ENCODE results near the gene CREB3L1. TPM values are rescaled to one million over a fixed set of nuclear protein-coding genes. Genes with fewer than 3 reads are reported as not detected.

Gene CREB3L1
- total and polyA plus RNA-seq, 2 experiments from 2014 or later: 8.5 to 10.4 TPM

DNA sequence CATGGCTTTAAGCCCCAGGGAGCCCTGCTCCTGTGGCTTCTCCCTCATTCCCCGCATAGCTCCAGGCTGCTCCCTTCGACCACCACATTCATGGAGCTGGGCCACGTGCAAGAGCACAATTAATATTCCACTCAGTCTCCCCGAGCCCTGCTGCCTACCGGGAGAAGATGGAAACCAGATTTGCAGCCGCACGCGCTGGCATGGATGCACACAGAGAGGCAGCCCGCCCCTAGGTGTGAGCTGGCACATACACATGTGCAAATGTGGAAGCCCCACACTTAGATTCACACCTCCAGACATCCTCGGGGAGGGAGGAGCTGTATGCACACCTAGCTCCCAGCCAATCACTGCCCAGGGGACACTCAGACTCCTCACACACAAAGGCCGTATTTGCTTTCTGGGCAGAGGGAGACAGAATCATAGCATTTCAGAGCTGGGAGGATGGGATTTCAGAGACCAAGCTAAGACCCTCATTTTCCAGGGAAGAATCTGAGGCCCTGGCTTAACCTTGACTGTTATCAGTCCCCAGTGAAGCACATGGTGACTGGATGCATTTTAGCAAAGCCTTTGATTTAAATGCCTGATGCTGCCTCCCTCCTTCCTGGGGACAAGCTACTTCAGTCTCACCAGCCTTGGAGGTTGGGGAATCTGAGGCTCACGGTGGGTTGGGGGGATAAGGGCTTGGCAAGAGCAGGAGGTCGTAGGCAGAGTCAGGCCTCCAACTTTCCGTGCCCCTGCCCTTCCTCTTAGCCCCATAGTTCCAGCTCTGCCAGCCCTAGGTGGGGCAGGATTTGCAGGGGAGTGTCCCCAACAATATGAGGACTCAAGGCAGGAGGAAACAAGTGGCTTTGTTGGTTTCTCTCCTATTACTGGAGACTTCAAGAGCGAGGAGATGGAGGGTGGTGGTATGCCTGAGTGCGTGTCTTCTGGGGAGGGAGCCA, 5.3 kb upstream of the CREB3L1 start:
- H3K4me2 ChIP-seq: no peak overlapping the region
- H2AFZ ChIP-seq: peak overlapping the region; percentile 88
- DNase-seq (ENCODE audit: low spot score) (no peak), ATAC-seq (peak; percentile 57)
- Mint-ChIP-seq H3K27me3 (ENCODE audit: insufficient read depth, low read depth, poor library complexity) (peaks cover 6% of the 10 kb centered on the region), H3K36me3 (ENCODE audit: low read depth) (no peaks in the 10 kb centered on the region; the same call in 2 of the 3 replicates), H3K27ac (no peak overlapping the region), H3K4me1 (peaks cover 36% of the 10 kb centered on the region), H3K9me3 (no peaks in the 10 kb centered on the region), H3K4me3 (no peak overlapping the region)
- TF ChIP-seq, protein P1, sequence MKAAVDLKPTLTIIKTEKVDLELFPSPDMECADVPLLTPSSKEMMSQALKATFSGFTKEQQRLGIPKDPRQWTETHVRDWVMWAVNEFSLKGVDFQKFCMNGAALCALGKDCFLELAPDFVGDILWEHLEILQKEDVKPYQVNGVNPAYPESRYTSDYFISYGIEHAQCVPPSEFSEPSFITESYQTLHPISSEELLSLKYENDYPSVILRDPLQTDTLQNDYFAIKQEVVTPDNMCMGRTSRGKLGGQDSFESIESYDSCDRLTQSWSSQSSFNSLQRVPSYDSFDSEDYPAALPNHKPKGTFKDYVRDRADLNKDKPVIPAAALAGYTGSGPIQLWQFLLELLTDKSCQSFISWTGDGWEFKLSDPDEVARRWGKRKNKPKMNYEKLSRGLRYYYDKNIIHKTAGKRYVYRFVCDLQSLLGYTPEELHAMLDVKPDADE (IDR thresholded peaks at IDR 0.05): no peak
- TF ChIP-seq, protein P2, sequence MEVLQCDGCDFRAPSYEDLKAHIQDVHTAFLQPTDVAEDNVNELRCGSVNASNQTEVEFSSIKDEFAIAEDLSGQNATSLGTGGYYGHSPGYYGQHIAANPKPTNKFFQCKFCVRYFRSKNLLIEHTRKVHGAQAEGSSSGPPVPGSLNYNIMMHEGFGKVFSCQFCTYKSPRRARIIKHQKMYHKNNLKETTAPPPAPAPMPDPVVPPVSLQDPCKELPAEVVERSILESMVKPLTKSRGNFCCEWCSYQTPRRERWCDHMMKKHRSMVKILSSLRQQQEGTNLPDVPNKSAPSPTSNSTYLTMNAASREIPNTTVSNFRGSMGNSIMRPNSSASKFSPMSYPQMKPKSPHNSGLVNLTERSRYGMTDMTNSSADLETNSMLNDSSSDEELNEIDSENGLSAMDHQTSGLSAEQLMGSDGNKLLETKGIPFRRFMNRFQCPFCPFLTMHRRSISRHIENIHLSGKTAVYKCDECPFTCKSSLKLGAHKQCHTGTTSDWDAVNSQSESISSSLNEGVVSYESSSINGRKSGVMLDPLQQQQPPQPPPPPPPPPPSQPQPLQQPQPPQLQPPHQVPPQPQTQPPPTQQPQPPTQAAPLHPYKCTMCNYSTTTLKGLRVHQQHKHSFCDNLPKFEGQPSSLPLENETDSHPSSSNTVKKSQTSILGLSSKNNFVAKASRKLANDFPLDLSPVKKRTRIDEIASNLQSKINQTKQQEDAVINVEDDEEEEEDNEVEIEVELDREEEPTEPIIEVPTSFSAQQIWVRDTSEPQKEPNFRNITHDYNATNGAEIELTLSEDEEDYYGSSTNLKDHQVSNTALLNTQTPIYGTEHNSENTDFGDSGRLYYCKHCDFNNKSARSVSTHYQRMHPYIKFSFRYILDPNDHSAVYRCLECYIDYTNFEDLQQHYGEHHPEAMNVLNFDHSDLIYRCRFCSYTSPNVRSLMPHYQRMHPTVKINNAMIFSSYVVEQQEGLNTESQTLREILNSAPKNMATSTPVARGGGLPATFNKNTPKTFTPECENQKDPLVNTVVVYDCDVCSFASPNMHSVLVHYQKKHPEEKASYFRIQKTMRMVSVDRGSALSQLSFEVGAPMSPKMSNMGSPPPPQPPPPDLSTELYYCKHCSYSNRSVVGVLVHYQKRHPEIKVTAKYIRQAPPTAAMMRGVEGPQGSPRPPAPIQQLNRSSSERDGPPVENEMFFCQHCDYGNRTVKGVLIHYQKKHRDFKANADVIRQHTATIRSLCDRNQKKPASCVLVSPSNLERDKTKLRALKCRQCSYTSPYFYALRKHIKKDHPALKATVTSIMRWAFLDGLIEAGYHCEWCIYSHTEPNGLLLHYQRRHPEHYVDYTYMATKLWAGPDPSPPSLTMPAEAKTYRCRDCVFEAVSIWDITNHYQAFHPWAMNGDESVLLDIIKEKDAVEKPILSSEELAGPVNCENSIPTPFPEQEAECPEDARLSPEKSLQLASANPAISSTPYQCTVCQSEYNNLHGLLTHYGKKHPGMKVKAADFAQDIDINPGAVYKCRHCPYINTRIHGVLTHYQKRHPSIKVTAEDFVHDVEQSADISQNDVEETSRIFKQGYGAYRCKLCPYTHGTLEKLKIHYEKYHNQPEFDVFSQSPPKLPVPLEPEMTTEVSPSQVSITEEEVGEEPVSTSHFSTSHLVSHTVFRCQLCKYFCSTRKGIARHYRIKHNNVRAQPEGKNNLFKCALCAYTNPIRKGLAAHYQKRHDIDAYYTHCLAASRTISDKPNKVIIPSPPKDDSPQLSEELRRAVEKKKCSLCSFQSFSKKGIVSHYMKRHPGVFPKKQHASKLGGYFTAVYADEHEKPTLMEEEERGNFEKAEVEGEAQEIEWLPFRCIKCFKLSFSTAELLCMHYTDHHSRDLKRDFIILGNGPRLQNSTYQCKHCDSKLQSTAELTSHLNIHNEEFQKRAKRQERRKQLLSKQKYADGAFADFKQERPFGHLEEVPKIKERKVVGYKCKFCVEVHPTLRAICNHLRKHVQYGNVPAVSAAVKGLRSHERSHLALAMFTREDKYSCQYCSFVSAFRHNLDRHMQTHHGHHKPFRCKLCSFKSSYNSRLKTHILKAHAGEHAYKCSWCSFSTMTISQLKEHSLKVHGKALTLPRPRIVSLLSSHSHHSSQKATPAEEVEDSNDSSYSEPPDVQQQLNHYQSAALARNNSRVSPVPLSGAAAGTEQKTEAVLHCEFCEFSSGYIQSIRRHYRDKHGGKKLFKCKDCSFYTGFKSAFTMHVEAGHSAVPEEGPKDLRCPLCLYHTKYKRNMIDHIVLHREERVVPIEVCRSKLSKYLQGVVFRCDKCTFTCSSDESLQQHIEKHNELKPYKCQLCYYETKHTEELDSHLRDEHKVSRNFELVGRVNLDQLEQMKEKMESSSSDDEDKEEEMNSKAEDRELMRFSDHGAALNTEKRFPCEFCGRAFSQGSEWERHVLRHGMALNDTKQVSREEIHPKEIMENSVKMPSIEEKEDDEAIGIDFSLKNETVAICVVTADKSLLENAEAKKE (CRISPR knock-in tag; IDR thresholded peaks at IDR 0.05): no peak
- TF ChIP-seq POLR2AphosphoS5 (IDR thresholded peaks at IDR 0.05; ENCODE audit: low read depth): no peak
- TF ChIP-seq, protein P3, sequence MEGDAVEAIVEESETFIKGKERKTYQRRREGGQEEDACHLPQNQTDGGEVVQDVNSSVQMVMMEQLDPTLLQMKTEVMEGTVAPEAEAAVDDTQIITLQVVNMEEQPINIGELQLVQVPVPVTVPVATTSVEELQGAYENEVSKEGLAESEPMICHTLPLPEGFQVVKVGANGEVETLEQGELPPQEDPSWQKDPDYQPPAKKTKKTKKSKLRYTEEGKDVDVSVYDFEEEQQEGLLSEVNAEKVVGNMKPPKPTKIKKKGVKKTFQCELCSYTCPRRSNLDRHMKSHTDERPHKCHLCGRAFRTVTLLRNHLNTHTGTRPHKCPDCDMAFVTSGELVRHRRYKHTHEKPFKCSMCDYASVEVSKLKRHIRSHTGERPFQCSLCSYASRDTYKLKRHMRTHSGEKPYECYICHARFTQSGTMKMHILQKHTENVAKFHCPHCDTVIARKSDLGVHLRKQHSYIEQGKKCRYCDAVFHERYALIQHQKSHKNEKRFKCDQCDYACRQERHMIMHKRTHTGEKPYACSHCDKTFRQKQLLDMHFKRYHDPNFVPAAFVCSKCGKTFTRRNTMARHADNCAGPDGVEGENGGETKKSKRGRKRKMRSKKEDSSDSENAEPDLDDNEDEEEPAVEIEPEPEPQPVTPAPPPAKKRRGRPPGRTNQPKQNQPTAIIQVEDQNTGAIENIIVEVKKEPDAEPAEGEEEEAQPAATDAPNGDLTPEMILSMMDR (conservative IDR thresholded peaks at IDR 0.05; ENCODE audit: low read depth in 2 of 2): no peak
- no peak for TF ChIP-seq EZH2 (IDR thresholded peaks at IDR 0.05; ENCODE audit: low read depth, unreplicated experiment)
- TF ChIP-seq NANOG (IDR thresholded peaks at IDR 0.05; ENCODE audit: borderline replicate concordance): no peak
- no peak for TF ChIP-seq CREB1 (CRISPR knock-in tag; IDR thresholded peaks at IDR 0.05; ENCODE audit: low read depth)
- no peak for TF ChIP-seq ZNF114 (CRISPR knock-in tag; IDR thresholded peaks at IDR 0.05)
- TF ChIP-seq EZH2phosphoT487 (IDR thresholded peaks at IDR 0.05; ENCODE audit: unreplicated experiment): no peak
- no peak for TF ChIP-seq ZNF331 (CRISPR knock-in tag; IDR thresholded peaks at IDR 0.05; ENCODE audit: low read depth)
- TF ChIP-seq JUNB (IDR thresholded peaks at IDR 0.05; ENCODE audit: unreplicated experiment): no peak
- TF ChIP-seq, protein P4, sequence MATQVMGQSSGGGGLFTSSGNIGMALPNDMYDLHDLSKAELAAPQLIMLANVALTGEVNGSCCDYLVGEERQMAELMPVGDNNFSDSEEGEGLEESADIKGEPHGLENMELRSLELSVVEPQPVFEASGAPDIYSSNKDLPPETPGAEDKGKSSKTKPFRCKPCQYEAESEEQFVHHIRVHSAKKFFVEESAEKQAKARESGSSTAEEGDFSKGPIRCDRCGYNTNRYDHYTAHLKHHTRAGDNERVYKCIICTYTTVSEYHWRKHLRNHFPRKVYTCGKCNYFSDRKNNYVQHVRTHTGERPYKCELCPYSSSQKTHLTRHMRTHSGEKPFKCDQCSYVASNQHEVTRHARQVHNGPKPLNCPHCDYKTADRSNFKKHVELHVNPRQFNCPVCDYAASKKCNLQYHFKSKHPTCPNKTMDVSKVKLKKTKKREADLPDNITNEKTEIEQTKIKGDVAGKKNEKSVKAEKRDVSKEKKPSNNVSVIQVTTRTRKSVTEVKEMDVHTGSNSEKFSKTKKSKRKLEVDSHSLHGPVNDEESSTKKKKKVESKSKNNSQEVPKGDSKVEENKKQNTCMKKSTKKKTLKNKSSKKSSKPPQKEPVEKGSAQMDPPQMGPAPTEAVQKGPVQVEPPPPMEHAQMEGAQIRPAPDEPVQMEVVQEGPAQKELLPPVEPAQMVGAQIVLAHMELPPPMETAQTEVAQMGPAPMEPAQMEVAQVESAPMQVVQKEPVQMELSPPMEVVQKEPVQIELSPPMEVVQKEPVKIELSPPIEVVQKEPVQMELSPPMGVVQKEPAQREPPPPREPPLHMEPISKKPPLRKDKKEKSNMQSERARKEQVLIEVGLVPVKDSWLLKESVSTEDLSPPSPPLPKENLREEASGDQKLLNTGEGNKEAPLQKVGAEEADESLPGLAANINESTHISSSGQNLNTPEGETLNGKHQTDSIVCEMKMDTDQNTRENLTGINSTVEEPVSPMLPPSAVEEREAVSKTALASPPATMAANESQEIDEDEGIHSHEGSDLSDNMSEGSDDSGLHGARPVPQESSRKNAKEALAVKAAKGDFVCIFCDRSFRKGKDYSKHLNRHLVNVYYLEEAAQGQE (IDR thresholded peaks at IDR 0.05; ENCODE audit: unreplicated experiment): no peak
- no peak for TF ChIP-seq STAT1 (IDR thresholded peaks at IDR 0.05; ENCODE audit: unreplicated experiment)
- H3K36me3 ChIP-seq (ENCODE audit: insufficient read depth): no peaks in the 10 kb centered on the region
- H3K27ac ChIP-seq (ENCODE audit: low read depth): no peak overlapping the region
- H3K4me3 ChIP-seq: no peak overlapping the region
- no peaks in the 10 kb centered on the region for H3K79me2 ChIP-seq (replicated peaks; ENCODE audit: insufficient read depth)
- H3K27me3 ChIP-seq (ENCODE audit: insufficient read depth): peaks cover 12% of the 10 kb centered on the region; the same call in 1 of the 2 replicates
- no peaks in the 10 kb centered on the region for H3K9me2 ChIP-seq (ENCODE audit: insufficient read depth)
- no peaks in the 10 kb centered on the region for H4K20me1 ChIP-seq (replicated peaks; ENCODE audit: insufficient read depth)
- H3K4me1 ChIP-seq (ENCODE audit: insufficient read depth): peaks cover 16% of the 10 kb centered on the region; the same call in 1 of the 2 replicates
- 0 out of 2 replicates have a peak, but pooled peaks cover 3% of the 10 kb centered on the region for H3F3A ChIP-seq (replicated peaks; ENCODE audit: low read depth)

Data from GM23338 (cell line).